HT-29 (cell line): Measurements from ENCODE around the gene SUGP1. TPM values are rescaled to one million over a fixed set of nuclear protein-coding genes. Genes with fewer than 3 reads are reported as not detected.
"Not testable (repeated sequence)": the region's sequence is repeated elsewhere in the genome, so short reads cannot be mapped to it uniquely, and the experiment has no call there.

Experiments used
- DNase-seq: peaks from one replicate; pipeline ENCODE4 v3.0.0-alpha.2; 2015; ENCODE audit warnings: low spot score
- total RNA-seq: library from RNA; depleted of rRNA; stranded (reverse); fragments of >200 nt; shearing (Covaris generic); gene quantifications from 2 replicates; pipeline ENCODE4 v1.2.3, GENCODE V29; 2014

SUGP1 gene
- total RNA-seq, 1 experiment from 2014 or later, result 27.8 TPM

DNA sequence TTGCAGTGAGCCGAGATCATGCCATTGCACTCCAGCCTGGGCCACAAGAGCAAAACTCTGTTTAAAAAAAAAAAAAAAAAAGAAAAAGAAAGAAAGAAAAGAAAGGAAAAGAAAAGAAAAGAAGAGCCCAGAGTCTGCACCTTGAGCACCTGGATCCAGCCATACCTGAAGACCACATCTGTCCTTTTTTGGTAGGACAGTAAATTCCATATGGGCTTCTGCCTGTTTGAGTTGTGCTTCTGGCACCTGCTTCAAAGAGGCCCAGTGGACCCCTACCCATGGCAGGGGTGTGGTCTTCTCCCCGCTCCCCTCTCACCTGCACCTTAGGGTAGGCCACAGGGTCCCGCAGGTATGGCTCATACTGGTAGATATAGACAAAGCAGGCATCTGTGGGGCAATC, 53.0 kb downstream of the SUGP1 start:
- DNase-seq, result no peak

DNA sequence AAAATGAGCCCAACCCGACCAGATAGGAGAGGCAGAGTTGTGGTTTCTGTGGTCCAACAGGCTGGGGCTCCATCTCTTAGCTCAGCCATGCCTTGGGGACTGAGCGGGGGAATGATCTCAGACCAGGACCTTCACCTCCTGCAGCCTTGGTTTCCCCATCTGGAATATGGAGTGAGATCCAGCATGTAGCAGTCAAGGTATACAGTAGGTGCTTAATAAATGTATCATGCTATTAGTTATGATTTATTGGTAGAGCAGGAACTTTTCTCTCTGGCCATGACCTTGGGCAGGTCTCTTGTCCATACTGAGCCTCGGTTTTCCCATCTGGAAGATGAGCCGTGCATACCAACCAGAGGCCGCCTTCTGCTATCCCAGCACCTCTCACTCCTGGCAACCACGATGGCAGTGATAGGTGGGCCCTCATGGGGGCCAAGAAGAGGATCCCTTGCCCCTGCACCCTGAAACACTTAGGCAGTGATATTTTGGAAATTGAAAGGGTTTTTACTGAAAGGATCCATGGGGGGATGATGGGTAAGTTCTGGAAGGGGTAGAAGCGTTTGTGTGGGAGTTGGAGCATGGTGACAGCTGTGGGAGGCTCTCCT, 56.3 kb downstream of the SUGP1 start:
- no peak for DNase-seq

DNA sequence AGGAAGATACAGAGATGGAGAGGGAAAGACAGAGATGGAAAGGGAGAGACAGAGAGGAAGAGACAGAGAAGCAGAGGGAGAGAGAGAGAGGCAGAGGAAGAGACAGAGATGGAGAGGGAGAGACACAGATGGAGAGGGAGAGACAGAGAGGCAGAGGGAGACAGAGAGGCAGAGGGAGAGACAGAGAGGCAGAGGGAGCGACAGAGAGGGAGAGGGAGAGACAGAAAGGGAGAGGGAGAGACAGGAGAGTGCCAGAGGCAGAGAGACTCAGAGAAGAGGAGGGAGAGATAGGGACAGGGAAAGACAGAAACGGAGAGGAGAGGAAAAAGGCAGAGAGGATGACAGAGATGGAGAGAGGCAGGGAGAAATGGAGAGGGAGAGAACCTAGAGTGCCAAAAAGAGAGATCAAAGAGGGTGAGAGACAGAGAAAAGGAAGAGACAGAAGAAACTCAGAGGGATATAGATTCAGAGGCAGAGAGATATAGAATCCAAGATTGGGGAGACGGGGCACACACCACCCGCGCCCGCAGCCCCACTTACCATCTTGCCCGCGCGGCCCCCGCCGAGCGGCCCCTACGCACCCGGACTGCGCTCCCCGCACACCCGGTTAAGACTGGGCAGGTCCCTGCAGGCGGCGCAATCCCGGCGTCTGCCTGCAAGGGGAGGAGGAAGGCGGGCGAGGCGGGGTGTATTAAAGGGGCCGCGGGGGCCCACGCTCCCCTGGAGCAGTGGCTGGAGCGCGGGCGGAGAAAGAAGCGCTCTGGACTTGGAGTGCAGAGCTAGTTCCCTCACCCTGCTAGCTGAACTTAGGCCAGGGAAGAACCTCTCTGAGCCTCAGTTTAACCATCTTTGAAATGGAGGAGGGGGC, 57.9 kb downstream of the SUGP1 start:
- DNase-seq, result no peak

DNA sequence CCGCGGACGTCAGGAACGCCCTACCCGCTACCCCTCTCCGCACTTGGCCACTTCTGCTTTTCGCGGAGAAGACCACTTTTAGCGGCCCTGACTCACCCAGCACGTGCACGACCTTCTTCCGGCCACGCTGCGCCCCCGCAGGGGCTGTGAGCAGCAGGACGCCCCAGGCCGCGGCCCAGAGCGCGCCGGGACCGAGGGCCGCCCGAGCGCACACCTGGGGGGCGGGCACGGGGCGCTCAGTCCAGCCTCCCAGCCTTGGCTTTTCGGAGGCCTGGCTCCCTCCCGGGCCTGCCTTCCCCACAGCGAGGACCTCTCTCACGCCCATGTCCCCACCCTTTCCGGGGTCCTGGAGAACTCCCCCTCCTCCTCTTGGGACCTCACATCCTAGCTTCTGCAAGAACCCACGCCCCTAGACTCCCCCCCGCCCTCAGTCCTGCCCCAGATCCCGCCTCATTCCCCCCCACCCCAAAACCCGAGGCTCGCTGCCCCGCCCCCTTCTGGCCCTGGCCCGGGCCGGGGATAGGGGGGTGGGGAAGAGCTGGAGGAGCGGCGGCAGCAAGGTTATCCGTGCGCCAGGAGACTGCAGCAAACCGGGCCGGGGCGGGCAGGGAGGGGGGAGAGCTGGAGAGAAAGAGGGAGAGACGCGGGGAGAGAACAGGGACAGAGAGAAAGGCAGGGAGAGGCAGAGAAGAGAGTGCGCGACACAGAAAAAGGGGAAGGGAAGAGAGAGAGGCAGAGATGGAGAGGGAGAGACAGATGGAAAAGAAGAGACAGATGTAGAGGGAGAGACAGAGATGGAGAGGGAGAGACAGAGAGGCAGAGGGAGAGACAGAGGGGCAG, 58.7 kb downstream of the SUGP1 start:
- no peak for DNase-seq

DNA sequence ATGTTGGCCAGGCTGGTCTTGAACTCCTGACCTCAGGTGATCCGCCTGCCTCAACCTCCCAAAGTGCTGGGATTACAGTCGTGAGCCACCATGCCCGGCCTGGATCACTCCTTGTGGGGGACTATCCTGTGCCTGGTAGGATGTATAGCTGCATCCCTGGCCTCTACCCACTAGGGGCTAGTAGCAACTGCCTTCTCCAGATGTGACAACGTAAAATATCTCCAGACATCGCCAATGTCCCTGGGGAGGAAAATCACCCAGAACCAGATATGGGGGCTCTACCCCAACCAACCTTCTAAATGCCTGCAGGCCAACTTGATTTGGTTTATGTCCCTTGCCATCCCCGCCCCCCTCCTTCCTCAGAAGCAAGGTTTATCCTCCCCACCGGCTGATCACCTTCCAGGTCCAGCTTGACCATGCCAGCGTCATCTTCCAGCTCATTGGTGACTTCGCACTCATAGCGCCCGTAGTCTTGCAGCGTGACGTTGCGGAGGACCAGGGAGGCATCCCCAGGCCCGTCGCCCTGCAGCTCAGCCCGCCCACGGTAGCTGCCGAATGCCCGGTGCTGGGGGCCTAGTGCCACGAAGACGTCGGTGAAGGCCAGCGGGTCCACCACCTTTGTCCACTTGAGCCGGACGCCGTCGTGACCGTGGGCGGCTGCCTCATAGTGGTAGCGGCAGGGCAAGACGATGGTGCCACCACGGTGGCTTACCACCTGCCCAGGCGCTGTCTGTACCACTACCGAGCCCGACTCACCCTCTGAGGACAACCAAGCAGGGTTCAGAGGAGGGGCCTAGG, 59.7 kb downstream of the SUGP1 start:
- no peak for DNase-seq

DNA sequence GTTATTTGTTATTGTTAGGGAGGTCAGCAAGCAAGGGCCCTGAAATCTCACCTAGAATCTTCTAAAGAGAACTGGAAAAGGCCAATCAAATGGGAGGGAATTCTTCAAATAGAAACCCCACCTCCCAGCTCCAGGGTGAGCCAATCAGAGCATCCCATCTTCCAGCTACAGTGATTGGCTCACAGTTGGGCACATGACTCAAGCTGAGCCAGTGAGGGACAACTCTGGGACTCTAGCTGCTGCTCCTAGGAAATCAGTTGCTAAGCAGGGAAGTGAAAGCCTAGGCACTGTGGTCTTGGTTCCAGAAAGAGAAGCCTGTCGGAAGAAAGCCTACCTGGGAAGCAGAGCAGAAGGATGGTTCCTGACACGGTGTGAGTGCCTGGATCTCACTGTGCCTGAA, 60.6 kb downstream of the SUGP1 start:
- DNase-seq, result peak; percentile 11

DNA sequence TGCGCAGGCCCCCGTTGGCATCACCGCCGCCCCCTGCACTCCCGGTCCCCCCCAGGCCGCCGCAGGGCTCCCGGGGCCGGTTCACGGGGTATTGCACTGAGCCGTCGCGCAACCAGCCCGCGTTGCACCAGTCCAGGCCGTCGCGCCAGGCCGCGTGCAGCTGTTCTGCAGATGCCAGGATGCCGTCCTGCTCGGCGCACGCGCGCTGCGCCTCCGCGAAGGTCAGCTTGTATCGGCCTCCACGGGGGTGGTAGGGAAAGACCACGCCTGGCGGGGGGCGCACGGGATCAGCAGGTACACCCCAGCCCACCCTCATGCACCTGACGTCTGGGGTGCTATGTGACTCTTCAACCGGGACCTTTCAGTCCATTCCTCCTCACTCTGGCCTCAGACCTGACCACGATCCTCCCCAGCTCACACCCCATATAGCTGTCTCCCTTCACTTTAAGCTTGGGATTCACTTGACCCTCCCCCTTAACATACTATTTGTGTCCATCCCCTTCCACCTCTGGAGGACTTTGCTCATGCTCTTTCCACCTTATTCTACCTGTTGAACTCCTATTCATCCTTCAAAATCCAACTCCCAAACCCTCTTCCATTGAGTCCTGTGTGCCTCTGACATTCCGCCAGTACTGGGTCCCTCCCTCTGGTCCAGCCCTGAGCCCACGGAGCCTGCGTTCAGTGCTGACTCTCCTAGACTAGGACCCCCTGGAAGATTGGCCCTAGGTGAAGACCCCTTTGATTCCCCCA, 61.5 kb downstream of the SUGP1 start:
- DNase-seq, result no peak

DNA sequence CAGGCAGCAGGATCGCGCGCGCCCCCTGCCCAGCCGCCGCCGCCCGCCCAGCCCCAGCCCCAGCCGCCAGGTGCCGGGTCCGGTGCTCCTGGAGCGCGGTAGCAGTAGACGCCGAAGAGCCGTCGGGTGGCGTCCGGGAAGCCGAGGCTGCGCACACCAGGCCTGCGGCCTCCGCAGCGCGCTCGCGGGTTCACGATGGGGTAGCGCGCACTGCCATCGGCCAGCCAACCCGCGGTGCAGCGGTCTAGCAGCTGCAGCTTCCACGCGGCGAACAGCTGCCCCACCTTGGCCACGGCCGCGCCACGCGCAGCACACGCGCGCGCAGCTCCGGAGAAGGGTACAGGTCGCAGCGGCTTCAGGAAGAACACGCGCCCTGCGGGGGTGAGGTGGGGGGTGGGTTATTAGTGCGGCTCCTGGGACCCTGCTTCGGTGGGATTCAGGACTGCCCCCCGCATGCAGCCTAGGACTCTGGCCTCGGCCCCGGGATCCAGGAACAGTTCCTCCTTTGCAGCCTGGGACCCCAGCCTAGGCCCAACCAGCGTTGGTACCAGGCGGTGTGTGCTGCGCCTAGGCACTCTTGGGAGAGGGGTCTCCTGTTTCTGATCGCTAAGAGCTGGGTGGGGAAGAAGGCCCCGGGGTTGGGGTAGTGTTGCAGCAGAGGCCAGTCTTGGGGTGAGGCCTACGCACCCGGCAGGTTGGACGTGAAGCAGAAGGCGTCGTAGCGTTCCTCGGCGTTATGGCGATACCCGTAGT, 62.3 kb downstream of the SUGP1 start:
- DNase-seq, result no peak

DNA sequence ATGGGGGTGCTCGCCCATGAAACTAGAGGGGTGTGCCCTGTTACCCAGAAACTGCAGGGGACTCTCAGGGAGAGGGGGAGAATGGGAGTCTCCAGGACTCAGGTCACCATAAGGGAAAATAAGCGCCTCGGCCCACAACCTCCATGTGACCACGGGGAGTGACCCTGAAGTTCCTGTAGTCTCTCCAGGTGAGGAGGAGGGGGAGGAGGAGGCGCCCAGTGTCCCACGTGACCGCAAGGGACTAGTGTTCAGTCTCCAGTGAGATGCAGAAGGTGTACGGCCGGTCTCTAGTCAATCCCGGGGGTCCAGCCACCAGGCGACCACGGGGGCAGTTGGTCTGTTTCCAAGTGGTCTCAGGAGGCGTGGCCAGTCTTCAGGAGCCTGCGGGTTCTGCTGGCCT, 63.2 kb downstream of the SUGP1 start:
- DNase-seq, result no peak

DNA sequence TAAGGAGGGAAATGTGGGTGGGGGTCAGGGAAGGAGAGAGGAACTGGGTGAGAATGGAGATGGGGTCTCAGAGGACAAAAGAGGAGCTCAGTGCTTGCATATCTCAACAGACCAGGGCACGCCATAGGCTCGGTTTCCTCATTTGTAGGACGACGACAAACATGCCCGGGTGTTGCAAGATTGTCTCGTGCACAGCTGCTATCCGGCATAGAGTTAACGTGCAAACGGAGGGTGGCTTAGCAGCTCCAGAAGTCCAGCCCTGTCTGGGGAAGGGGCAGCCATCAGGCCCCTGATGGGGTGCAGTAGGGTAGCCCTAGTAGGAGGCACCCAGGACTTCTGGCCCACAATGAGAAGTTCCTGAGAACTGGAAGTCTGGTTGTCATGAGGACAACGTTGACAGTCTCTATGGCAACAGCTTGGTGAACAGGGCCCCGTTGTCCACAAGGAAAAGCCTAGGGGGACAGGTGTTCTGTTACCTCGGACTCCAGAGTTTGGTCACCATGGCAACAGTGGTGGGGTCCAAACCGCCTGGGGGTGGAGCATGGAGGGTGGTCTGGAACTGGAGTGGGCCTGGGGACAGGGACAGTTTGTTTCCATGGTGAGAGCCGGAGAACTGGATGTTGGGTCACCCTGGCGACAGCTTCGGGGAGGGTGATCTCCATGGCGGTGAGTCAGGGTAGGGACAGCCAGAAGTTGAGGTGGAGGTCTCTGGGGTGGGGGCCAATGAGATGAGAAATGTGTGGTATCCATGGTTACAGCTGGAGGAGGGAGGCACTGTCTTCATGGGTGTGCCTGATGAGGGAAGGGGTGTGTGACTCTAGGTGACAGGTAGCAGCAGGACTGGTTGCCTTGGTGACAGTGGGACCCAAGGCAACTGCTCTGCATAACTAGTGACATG, 64.0 kb downstream of the SUGP1 start:
- DNase-seq, result peak; percentile 23

DNA sequence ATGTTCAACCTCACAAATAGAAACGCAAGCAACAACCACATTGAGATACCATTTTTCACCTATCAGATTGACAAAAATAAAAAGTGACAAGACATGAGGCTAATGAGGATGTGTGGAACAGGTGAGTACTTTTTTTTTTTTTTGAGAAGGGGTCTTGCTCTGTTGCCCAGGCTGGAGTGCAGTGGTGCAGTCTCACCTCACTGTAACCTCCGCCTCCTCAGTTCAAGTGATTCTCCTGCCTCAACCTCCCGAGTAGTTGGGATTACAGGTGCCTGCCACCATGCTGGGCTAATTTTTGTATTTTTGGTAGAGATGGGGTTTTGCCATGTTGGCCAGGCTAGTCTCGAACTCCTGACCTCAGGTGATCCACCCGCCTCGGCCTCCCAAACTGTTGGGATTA, 66.9 kb downstream of the SUGP1 start:
- not testable (repeated sequence) for DNase-seq

DNA sequence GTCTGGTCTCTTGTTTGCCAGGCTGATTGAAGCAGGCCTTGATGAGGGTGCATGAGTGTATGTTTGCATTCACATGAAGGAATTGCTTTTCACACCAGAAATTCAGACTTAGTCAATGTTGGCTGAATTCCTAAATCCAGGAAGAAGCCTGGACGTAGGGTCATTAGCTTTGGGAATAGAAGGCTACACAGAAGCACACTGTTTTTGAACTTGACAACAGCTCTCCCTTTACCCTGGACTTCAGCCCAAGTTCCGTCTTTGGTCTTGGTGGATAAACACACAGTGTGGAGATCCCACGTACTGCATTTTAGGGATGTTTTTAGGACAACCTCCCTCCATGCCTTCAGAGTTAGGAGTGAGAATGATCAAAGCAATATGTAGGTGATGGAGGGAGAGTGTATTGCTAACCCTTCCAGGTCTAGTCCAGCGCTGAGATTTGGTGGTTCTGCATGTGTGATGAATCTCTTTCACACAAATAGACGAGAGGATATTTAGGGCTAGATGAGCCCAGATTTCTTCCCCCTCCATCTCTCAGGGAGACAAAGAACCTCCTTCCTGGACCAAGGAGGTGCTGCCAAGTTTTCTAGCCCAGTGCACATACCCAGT, 70.0 kb downstream of the SUGP1 start:
- no peak for DNase-seq

DNA sequence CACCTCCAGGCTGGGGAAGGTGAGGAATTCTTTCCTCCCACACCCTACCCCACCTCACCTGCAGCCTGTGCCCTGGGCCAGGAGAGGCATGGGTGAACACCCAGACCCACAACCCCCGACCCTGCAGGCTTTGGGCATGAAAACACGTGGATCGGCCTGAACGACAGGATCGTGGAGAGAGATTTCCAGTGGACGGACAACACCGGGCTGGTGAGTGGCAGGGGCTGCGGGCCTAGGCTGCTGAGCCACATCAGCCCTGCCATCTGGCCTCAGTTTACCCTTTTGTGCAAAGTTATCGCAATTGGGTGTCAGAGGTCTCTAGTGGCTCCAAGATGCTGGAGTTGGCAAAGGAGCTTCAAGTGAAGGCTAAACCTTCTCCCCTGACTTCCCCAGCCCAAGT, 79.8 kb downstream of the SUGP1 start:
- DNase-seq, result no peak

DNA sequence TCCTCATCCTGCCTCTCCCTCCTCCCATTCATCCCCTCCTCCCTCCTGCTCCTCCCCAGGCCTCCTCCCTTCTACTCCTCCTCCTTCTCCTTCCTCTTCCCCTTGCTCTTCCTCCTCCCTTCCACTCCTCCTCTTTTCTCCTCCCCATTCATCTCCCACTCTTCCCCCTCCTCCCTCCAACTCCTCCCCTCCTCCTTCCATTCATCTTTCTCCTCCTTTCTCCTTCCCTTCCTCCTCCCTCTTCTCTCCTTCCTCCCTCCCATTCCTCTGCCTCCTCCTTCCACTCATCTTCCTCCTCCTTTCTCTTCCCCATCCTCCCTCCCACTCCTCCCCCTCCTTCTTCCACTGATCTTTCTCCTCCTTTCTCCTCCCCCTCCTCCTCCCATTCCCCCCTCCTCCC, 80.6 kb downstream of the SUGP1 start:
- DNase-seq, result no peak

DNA sequence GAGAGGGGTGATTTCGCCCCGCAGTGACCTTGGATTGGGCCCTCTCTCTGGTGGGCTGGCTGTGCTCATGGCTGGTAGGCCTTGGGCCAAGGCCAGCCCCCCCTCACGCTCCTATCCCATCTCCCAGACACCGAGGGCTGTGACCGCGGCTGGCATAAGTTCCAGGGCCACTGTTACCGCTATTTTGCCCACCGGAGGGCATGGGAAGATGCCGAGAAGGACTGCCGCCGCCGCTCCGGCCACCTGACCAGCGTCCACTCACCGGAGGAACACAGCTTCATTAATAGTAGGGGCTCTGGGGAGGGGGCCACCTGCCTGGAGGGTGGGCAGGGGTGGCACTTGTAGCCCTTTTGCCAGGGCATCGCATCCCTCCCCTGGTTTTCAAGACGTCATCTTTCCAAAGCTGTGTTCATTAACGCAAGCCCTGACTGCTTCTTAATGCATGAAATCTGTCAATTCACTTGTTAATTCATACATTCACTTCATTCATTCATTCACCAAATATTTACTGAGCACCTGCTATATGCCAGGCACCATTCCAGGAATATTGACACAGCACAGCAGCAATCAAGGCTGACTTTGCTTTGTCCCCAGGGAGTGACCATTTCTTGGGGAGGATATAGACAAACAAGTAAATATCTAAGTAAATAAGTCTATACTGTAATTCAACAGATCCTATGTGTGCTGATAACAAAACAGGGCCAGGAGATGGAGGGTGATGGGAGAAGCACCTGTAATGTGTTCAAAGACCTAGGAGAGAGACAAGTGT, 82.0 kb downstream of the SUGP1 start:
- DNase-seq, result no peak

DNA sequence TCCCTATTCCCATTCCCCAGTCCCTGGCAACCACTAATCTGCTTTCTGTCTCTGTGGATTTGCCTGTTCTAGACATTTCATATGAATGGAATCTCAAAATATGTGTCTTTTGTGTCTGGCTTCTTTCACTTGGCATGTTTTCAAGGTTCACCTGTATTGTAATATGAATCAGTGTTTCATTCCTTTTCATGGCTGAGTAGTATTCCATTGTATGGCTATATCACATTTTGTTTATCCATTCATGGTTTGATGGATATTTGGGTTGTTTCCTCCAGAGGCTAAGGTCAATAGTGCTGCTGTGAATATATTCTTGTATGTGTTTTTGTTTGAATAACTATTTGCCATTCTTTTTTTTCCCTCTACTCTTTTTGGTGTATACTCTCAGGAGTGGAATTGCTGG, 84.1 kb downstream of the SUGP1 start:
- no peak for DNase-seq

DNA sequence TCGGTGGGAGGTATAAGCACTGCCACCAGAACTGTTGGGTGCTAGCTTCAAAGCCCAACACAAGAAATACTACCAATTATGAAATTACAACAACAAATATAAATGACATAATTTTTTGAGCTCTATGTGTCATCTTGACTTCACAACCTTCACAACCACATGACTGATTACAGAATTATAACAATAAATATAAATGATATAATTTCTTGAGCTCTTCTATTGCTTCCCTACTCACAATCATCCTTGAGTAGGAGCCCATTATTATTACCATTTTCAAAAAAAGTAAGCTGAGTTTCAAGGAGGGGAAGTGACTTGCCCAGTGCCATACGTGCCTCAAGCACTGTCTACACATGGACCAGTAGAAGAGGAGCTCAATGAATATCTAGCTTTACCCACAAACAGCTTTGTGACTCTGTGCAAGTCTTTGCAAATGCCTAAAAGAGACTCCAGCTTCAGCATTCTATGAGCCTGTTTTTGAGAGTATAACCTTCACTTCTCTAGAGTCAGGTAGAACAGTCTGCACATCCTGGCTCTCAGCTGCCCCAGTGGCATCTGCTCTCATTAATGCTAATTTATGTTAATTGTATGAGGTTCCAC, 86.0 kb downstream of the SUGP1 start:
- no peak for DNase-seq
